Thyroid gland (tissue), 4 donors: ENCODE results near the gene MBL2. TPM values are rescaled to one million over a fixed set of nuclear protein-coding genes. Genes with fewer than 3 reads are reported as not detected.

Experiments used
- DNase-seq, 2 donors: peaks; one replicate each; pipeline ENCODE4 v3.0.0-alpha.2; 2019
- H3K27ac ChIP-seq, 3 donors: fragments of 200-600 bp; sonication (generic); 1 replicate in 2 of 3; 2 replicates in 1 of 3; pipeline ENCODE4 v1.5.1; 2016 to 2019; ENCODE audit warnings: mild to moderate bottlenecking in 1 of 3, moderate library complexity in 1 of 3
- H3K27me3 ChIP-seq: fragments of 200-600 bp; sonication (generic); one replicate; pipeline ENCODE4 v1.5.1; 2019
- H3K36me3 ChIP-seq, 2 donors: fragments of 200-600 bp; sonication (generic); one replicate each; pipeline ENCODE4 v1.5.1; 2016 to 2019
- H3K4me1 ChIP-seq, 2 donors: fragments of 200-600 bp; sonication (generic); one replicate each; pipeline ENCODE4 v1.5.1; 2017 to 2019
- H3K4me3 ChIP-seq, 3 donors: fragments of 200-600 bp; sonication (generic); replicated peaks in 1 of 3; 1 replicate in 2 of 3; 2 replicates in 1 of 3; pipeline ENCODE4 v1.5.1; 2016; ENCODE audit warnings: mild to moderate bottlenecking in 1 of 3
- H3K9me3 ChIP-seq: fragments of 200-600 bp; sonication (generic); one replicate; pipeline ENCODE4 v1.5.1; 2017
- CTCF ChIP-seq, 6 experiments: fragments of 200-600 bp in 3 of 6; fragments of 450-650 bp in 3 of 6; sonication (generic) in 3 of 6; IDR thresholded peaks; one replicate each; pipeline ENCODE4 v1.5.1; 2016 to 2019; ENCODE audit warnings: antibody characterized with exemption in 6 of 6, mild to moderate bottlenecking in 2 of 6, inconsistent platforms in 1 of 6, moderate library complexity in 1 of 6
- POLR2A ChIP-seq, 2 donors: fragments of 450-650 bp; IDR thresholded peaks; one replicate each; pipeline ENCODE4 v1.6.1; 2017; ENCODE audit warnings: antibody characterized with exemption in 2 of 2, mild to moderate bottlenecking in 2 of 2, moderate library complexity in 1 of 2
- WGBS, 2 donors: methylation state at CpG; one replicate each; pipeline ENCODE4 v1.1.5; 2017; 5-methylcytosine and 5-hydroxymethylcytosine counted together
- intact Hi-C: fragments of 100-400 bp; cut with DNase I; formaldehyde crosslinking; loops from one replicate; pipeline ENCODE4 v1.15.1; 2023
- total RNA-seq, 4 donors: library from RNA; depleted of rRNA; stranded (reverse); fragments of >200 nt; gene quantifications; one replicate each; pipeline ENCODE4 v1.2.3, GENCODE V29; 2016

Gene MBL2
- total RNA-seq, 4 donors from 2014 or later = not detected

- no peak overlapping the region for H3K27ac ChIP-seq
- no peak for TF ChIP-seq POLR2A (IDR thresholded peaks at IDR 0.05)
- TF ChIP-seq CTCF (IDR thresholded peaks at IDR 0.05) = no peak
- H3K4me1 ChIP-seq = no peaks in the 10 kb centered on the region
- H3K4me3 ChIP-seq = no peak overlapping the region
- DNase-seq = no peak
- intact Hi-C loops = no loop called here
- 64 to 75% methylated on average over 4 of the region's 4 CpGs for WGBS, 2 donors
- no peaks in the 10 kb centered on the region for H3K27me3 ChIP-seq
- H3K9me3 ChIP-seq = no peaks in the 10 kb centered on the region
- H3K36me3 ChIP-seq = no peaks in the 10 kb centered on the region
Observed at GRCh38 chr10:52756295-52756694, 16.3 kb downstream of the MBL2 start.

- intact Hi-C loops = no loop called here
- 85 to 94% methylated on average over 5 of the region's 5 CpGs for WGBS, 2 donors
- Histone ChIP-seq H3K27me3 (no peaks in the 10 kb centered on the region), H3K4me3 (no peak overlapping the region), H3K9me3 (no peaks in the 10 kb centered on the region), H3K36me3 (no peaks in the 10 kb centered on the region), H3K4me1 (no peaks in the 10 kb centered on the region), H3K27ac (no peak overlapping the region)
- TF ChIP-seq POLR2A (IDR thresholded peaks at IDR 0.05) (no peak), CTCF (IDR thresholded peaks at IDR 0.05) (no peak)
- DNase-seq = no peak
Observed at GRCh38 chr10:52755297-52756062, 17.1 kb downstream of the MBL2 start.

GRCh38 chr10:52752801-52753445, 19.7 kb downstream of the MBL2 start:
- Histone ChIP-seq H3K4me1 (no peaks in the 10 kb centered on the region), H3K4me3 (no peak overlapping the region), H3K9me3 (no peaks in the 10 kb centered on the region), H3K27ac (no peak overlapping the region), H3K36me3 (no peaks in the 10 kb centered on the region), H3K27me3 (no peaks in the 10 kb centered on the region)
- WGBS, 2 donors = 89 to 95% methylated on average over 3 of the region's 3 CpGs
- intact Hi-C loops = no loop called here
- TF ChIP-seq POLR2A (IDR thresholded peaks at IDR 0.05) (no peak), CTCF (IDR thresholded peaks at IDR 0.05) (no peak)
- DNase-seq = no peak

GRCh38 chr10:52752261-52752660, 20.3 kb downstream of the MBL2 start:
- no peaks in the 10 kb centered on the region for H3K27me3 ChIP-seq
- WGBS, 2 donors = 82 to 87% methylated on average over 1 of the region's 1 CpG
- no peak overlapping the region for H3K4me3 ChIP-seq
- no peaks in the 10 kb centered on the region for H3K36me3 ChIP-seq
- intact Hi-C loops = no loop called here
- TF ChIP-seq CTCF (IDR thresholded peaks at IDR 0.05) (no peak), POLR2A (IDR thresholded peaks at IDR 0.05) (no peak)
- no peak overlapping the region for H3K27ac ChIP-seq
- H3K4me1 ChIP-seq = no peaks in the 10 kb centered on the region
- no peaks in the 10 kb centered on the region for H3K9me3 ChIP-seq
- no peak for DNase-seq

- no peaks in the 10 kb centered on the region for H3K9me3 ChIP-seq
- no peaks in the 10 kb centered on the region for H3K4me1 ChIP-seq
- H3K27ac ChIP-seq = no peak overlapping the region
- no peaks in the 10 kb centered on the region for H3K27me3 ChIP-seq
- WGBS, 2 donors = 83 to 94% methylated on average over 2 of the region's 2 CpGs
- no peak for DNase-seq
- no peak overlapping the region for H3K4me3 ChIP-seq
- intact Hi-C loops = no loop called here
- H3K36me3 ChIP-seq = no peaks in the 10 kb centered on the region
- TF ChIP-seq CTCF (IDR thresholded peaks at IDR 0.05) (no peak), POLR2A (IDR thresholded peaks at IDR 0.05) (no peak)
Observed at GRCh38 chr10:52751337-52751736, 21.2 kb downstream of the MBL2 start.
